ENCODE measurements around the gene EIF3A. TPM values are rescaled to one million over a fixed set of nuclear protein-coding genes. Genes with fewer than 3 reads are reported as not detected.

Gene EIF3A
- total and polyA plus RNA-seq, 2 donors (not counting 1 experiment from before 2014, with no cell fraction given) = 39.9 to 112 TPM

GRCh38 chr10:119031496-119032059, 49.0 kb downstream of the EIF3A start:
- no peak overlapping the region for H2AFZ ChIP-seq (ENCODE audit: low read length)
- H3K36me3 ChIP-seq (ENCODE audit: control insufficient read depth, insufficient read depth, low read length) = peaks cover 5% of the 10 kb centered on the region
- H3K79me2 ChIP-seq (ENCODE audit: control insufficient read depth, insufficient read depth, low read length) = no peaks in the 10 kb centered on the region
- H4K20me1 ChIP-seq (ENCODE audit: control insufficient read depth, extremely low read depth, insufficient read depth, low read length) = no peaks in the 10 kb centered on the region
- no peak overlapping the region for H3K9ac ChIP-seq (ENCODE audit: insufficient read depth, low read length)
- peak overlapping the region; percentile 8 for H3K4me2 ChIP-seq (ENCODE audit: extremely low read depth, insufficient read depth, low read length)
- H3K4me3 ChIP-seq (replicated peaks in 1 of 4; ENCODE audit: control extremely low read depth in 1 of 4, insufficient read depth in 1 of 4, low read depth in 3 of 4, low read length in 4 of 4) = peak overlapping the region in 1 of 4 experiments; percentile 49
- no peak overlapping the region for H3K27ac ChIP-seq (ENCODE audit: insufficient read depth, low read length)
- peaks cover 2% of the 10 kb centered on the region for H3K4me1 ChIP-seq (ENCODE audit: control insufficient read depth, extremely low read depth, insufficient read depth, low read length)
- peak in 1 of 2 donors; percentile 74 for DNase-seq (ENCODE audit: low read depth in 2 of 2)
- no peak for TF ChIP-seq EZH2 (IDR thresholded peaks at IDR 0.05; ENCODE audit: low read length, missing control alignments)
- no peak for TF ChIP-seq CTCF (conservative IDR thresholded peaks at IDR 0.05 in 1 of 2, IDR thresholded peaks at IDR 0.05 in 1 of 2; ENCODE audit: low read depth in 1 of 2, low read length in 2 of 2)
- no peaks in the 10 kb centered on the region for H3K27me3 ChIP-seq (ENCODE audit: control insufficient read depth, insufficient read depth, low read length)
- H3K9me3 ChIP-seq (ENCODE audit: control insufficient read depth, insufficient read depth, low read depth, low read length) = no peaks in the 10 kb centered on the region

- Histone ChIP-seq H3K9me3 (ENCODE audit: control insufficient read depth, insufficient read depth, low read depth, low read length) (no peaks in the 10 kb centered on the region), H4K20me1 (ENCODE audit: control insufficient read depth, extremely low read depth, insufficient read depth, low read length) (no peaks in the 10 kb centered on the region), H3K9ac (ENCODE audit: insufficient read depth, low read length) (no peak overlapping the region), H3K4me1 (ENCODE audit: control insufficient read depth, extremely low read depth, insufficient read depth, low read length) (peaks cover 2% of the 10 kb centered on the region), H3K4me3 (replicated peaks in 1 of 4; ENCODE audit: control extremely low read depth in 1 of 4, insufficient read depth in 1 of 4, low read depth in 3 of 4, low read length in 4 of 4) (peak overlapping the region in 3 of 4 experiments; percentile 19 to 51 (median 49)), H3K4me2 (ENCODE audit: extremely low read depth, insufficient read depth, low read length) (peak overlapping the region; percentile 70), H3K79me2 (ENCODE audit: control insufficient read depth, insufficient read depth, low read length) (no peaks in the 10 kb centered on the region), H3K36me3 (ENCODE audit: control insufficient read depth, insufficient read depth, low read length) (peaks cover 2% of the 10 kb centered on the region), H3K27ac (ENCODE audit: insufficient read depth, low read length) (no peak overlapping the region), H2AFZ (ENCODE audit: low read length) (no peak overlapping the region), H3K27me3 (ENCODE audit: control insufficient read depth, insufficient read depth, low read length) (no peaks in the 10 kb centered on the region)
- DNase-seq (ENCODE audit: low read depth in 2 of 2) = peak; percentile 52 to 55
- TF ChIP-seq EZH2 (IDR thresholded peaks at IDR 0.05; ENCODE audit: low read length, missing control alignments) = no peak
- TF ChIP-seq CTCF (conservative IDR thresholded peaks at IDR 0.05 in 1 of 2, IDR thresholded peaks at IDR 0.05 in 1 of 2; ENCODE audit: low read depth in 1 of 2, low read length in 2 of 2) = no peak
Observed at GRCh38 chr10:119030421-119031250, 50.0 kb downstream of the EIF3A start.

- no peaks in the 10 kb centered on the region for H3K79me2 ChIP-seq (ENCODE audit: control insufficient read depth, insufficient read depth, low read length)
- DNase-seq (ENCODE audit: low read depth in 2 of 2) = peak in 1 of 2 donors; percentile 38
- TF ChIP-seq CTCF (conservative IDR thresholded peaks at IDR 0.05 in 1 of 2, IDR thresholded peaks at IDR 0.05 in 1 of 2; ENCODE audit: low read depth in 1 of 2, low read length in 2 of 2) (no peak), EZH2 (IDR thresholded peaks at IDR 0.05; ENCODE audit: low read length, missing control alignments) (no peak)
- H3K4me2 ChIP-seq (ENCODE audit: extremely low read depth, insufficient read depth, low read length) = peak within 1 kb of the TSS; percentile 70
- H3K9ac ChIP-seq (ENCODE audit: insufficient read depth, low read length) = no peak within 1 kb of the TSS
- H3K36me3 ChIP-seq (ENCODE audit: control insufficient read depth, insufficient read depth, low read length) = peaks cover 2% of the 10 kb centered on the region
- no peaks in the 10 kb centered on the region for H4K20me1 ChIP-seq (ENCODE audit: control insufficient read depth, extremely low read depth, insufficient read depth, low read length)
- no peak within 1 kb of the TSS for H3K27ac ChIP-seq (ENCODE audit: insufficient read depth, low read length)
- no peaks in the 10 kb centered on the region for H3K27me3 ChIP-seq (ENCODE audit: control insufficient read depth, insufficient read depth, low read length)
- peaks cover 9% of the 10 kb centered on the region for H3K4me1 ChIP-seq (ENCODE audit: control insufficient read depth, extremely low read depth, insufficient read depth, low read length)
- no peaks in the 10 kb centered on the region for H3K9me3 ChIP-seq (ENCODE audit: control insufficient read depth, insufficient read depth, low read depth, low read length)
- H3K4me3 ChIP-seq (replicated peaks in 1 of 4; ENCODE audit: control extremely low read depth in 1 of 4, insufficient read depth in 1 of 4, low read depth in 3 of 4, low read length in 4 of 4) = peak within 1 kb of the TSS; percentile 13 to 53 (median 34)
- H2AFZ ChIP-seq (ENCODE audit: low read length) = no peak within 1 kb of the TSS
Observed at GRCh38 chr10:119029613-119030420, 50.8 kb downstream of the EIF3A start, which contains the start of gene NANOS1. TSS of gene NANOS1 (plus strand) at chr10:119029714. CDS start at chr10:119029802, 88 bp downstream.

Measured in fibroblast of lung (primary cell).